Activated CD4-positive, alpha-beta T cell treated with anti-CD3 and anti-CD28 coated beads, Interleukin-2, Interleukin-4, amounts not matched to agents 100 ng/mL and 50 ng/mL, durations not matched to agents 16 hours and 8 hours (primary cell): ENCODE data around the gene EIF6.
A peak's percentile ranks its signal among the peaks of the same experiment; 100 is the strongest.
"Not testable (repeated sequence)": the region's sequence is repeated elsewhere in the genome, so short reads cannot be mapped to it uniquely, and the experiment has no call there.

Experiments used
- DNase-seq: peaks from one replicate; pipeline ENCODE4 v3.0.0-alpha.2; 2020; ENCODE audit warnings: low spot score

EIF6 gene

DNA sequence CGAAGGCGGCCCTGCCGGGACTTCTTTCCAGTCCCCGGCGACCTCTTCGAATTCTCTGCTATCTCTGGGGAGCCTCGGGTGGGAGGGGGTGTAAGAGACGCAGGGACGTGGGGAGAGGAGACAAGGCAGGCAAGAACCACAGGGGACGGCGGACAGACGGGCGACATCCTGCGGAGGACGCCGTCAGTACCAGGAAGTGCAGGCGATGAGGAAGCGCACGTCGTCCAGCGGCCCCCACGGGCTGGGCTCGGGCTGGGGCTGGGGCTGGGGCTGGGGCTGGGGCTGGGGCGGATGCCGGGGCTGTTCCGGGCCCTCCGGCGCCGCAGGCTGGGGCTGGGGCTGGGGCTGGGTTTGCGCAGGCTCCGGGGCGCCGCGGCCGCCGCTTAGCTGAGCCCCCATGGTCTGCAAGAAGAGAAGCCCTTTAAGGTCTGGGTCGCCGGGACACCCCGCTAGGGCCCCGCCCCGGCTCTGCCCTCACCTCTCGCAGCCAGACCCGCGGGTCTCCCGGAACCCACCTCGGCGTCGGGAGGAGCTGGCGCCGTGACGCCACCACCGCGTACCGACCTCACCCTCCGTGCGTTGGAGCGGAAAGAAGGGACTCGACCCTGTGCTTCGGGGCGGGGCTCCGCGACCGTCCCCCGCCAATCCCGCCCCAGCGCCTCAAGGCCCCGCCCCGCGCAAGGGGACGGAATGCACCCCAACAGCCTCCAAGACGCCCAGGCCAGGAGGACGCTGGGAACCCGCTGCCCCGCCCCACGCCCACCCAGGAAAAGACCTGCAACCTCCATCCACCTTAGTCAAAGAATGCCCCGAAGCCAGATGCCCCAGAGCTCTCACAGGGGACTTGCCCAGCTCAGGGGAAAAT lies 6.8 kb downstream of the EIF6 start, which contains the start of gene MMP24OS:
Gene MMP24OS (minus strand): TSS at position 592 of the 865 bp plus-strand sequence. CDS start 193 bp downstream, at position 399.
- peak; percentile 95 for DNase-seq

DNA sequence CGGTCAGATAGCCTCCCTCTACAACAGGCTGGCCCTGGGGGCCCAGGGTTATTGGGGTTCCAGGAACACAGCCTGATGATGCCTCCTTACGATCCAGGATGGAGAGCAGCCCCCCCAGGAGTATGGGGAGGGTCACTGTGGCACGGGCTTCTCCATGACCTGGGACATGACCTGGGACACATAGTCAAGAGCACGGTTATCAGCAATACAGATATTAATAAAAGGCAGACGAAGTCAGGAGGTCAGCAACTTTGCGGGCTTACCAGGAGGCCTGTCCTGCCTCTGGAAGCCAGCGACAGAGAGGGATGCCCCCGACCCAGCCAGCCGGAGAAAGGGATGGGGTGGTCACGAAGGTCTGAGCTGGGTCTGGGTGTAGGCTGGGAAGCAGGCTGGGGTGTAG lies 7.4 kb downstream of the EIF6 start:
- no peak for DNase-seq

DNA sequence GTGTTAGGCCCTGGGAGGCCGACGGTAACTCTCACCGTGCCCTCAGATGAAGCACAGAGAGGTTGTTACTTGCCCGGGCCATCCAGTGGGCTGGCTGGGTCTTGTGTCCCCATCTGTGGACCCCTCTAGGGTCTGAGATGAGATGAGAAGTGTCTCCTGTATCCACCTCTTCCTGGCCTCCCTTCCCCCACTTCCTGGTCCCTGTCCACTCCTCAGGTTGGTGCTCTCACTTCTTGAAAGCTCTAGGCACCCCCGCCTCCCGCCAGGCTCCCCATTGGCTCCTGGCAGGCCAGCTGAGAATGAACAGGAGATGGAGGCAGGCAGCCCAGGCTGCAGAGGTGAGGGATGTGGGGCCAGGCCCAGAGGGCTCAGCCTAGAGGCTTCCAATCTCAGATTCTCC lies 8.2 kb downstream of the EIF6 start:
- DNase-seq, result no peak

DNA sequence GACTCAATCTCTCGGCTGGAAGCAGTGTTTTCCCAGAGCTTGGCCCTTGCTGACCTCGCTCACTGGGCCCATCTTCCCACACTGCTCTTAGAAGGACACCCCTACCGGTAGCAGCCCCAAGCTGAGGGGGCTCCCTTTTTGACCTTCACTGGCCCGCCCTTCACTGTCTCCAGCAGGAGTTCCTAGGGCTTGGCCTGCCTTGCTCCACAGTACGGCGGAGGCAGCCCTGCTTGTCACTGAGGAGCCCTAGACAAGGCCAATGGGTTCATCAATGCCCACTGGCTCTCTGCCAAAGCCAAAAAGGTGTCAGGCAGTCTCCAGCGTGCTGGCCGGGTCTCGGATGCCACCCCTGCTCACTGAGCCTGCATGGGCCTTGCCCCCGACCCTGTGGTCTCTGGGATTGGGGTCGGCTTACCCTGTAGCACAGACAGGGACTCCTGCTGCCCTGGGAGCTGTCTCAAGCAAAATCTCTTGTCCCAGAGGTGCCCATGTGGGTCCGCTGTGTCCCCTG lies 8.8 kb downstream of the EIF6 start:
- DNase-seq, result no peak

DNA sequence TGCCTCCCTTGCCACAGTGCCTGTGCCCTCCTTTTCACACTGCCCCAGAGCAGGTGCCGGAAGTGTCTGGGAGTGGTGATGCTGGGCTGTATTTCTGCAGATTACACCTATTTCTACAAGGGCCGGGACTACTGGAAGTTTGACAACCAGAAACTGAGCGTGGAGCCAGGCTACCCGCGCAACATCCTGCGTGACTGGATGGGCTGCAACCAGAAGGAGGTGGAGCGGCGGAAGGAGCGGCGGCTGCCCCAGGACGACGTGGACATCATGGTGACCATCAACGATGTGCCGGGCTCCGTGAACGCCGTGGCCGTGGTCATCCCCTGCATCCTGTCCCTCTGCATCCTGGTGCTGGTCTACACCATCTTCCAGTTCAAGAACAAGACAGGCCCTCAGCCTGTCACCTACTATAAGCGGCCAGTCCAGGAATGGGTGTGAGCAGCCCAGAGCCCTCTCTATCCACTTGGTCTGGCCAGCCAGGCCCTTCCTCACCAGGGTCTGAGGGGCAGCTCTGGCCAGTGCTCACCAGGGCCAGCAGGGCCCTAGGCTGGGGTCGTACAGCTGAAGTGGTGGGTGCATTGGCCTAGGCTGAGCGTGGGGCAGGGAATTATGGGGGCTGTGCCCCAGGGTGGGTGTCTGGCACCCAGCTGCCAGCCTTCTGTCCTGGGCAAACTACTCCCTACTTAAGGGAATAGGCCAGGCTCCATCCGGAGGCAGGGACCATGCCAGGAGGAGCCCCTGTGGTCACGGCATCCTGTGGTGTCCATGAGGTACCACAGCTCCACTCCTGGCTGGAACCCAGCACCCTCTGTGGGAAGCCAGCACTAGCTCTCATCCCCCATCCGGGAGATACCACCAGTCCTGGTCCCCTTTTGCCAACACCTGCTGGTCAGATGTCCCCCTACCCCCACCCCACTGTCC lies 10.1 kb downstream of the EIF6 start:
- no peak for DNase-seq

DNA sequence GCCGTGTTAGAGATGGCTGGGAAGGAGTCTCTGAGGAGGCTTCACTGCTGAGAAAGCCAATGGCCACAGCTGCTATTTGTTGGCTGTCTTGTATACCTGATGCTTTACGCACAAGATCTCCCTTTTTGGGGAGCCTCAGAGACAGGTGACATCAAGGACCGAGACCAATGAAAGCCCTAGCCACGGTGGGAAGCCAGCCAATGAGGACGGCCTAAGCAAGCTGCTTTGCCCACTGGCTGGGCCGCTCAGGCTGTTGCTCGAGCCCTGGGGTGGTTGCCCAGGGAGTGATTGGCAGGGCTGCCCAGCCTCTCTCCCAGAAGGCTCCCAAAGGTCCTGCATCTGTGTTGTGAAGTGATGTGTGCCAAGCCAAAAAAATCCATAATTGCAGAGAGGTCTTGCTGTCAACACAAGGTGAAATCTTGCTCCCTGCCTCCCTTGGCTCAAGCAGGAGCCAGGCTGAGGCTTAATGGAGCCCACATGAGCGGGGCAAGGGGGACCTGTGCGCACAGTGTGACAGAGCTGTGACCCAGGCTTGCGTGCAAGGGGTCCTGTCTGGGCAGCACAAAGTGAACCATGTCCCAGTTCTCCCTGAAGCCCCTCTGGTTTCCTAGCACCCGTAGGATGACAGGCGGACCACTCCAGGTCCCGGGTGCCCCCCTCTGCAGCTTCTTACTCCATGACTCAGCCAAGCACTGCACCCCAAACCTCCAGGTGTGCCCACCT lies 11.0 kb downstream of the EIF6 start:
- DNase-seq, result no peak

DNA sequence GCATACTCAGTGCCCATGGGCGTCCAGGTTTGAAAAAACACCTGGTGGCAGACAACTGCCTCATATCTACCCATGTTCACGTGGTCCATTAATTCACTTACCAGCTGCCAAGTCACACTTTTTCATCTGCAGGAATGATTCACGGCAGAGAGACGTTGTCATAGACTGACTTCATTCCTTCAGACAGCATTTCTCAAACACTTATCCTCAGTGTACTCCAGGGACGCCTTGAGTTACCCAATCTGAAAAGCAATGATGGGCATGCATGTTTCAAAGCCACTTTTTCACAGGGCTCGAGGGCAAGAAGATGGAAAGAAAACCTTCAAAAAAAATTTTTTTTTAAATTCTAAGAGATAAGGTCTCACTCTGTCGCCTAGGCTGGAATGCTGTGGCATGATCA lies 12.7 kb downstream of the EIF6 start:
- no peak for DNase-seq

DNA sequence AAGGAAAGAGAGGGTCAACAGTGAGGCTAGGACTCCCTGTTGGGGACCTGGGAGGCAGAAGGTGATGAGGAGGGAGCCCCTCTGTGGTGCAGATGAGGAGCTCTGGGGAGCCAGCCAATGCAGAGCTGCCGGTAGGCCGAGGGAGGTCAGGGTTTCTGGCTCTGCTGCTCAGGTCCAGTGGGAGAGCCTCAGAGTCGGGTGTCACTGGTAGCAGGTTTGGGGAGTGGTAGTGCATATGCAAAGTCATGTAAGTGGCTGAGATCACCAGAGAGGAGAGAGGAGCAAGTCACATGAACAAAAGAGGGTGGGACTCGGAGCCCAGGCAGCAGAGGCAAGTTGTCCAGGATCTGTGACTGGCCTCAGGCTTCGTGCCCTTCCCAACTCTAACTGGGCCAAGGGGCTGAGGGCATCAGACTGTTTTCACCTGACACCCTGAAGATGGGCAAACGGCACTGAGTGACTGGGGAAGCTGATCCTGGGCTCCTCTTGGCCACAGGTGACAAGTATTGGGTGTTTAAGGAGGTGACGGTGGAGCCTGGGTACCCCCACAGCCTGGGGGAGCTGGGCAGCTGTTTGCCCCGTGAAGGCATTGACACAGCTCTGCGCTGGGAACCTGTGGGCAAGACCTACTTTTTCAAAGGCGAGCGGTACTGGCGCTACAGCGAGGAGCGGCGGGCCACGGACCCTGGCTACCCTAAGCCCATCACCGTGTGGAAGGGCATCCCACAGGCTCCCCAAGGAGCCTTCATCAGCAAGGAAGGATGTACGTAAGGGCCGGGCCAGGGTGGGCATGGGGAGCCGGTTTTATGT lies 13.3 kb downstream of the EIF6 start:
- DNase-seq, result no peak

DNA sequence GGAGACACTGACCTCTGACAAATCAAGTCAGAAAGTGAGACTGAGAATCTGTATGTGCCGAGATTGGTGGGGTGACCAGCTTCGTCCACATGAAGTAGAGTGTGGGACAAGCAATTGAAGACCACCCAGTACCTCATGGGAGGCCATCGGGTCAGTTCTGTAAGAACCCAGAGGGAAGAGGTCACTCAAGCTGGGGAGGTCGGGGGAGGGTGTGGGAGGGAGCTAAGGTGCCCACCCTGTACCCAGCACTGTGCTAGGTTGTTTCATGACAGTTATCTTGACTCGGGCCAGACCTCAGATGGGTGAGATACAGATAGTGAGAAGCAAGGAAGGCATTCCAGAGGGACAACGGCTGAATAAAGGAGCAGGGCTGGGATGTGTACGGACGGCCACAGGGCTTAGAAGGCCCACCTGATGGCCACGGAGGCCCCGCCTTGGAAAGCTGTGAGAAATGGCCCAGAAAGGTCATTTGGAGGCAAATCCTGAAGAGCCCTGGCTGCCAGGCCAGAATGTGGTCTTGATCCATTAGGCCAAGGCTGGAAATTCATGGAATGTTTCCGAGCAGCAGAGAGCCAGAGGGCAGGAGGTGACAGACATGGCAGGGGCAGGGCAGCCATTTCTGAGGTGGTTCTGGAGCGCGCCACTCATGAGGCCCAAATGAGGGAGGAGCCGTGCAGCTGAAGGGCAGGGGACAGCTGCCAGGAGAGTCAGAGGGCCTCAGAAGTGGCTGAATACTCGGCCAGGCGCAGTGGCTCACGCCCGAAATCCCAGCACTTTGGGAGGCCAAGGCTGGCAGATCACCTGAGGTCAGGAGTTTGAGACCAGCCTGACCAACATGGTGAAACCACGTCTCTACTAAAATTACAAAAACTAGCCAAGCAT lies 14.3 kb downstream of the EIF6 start:
- no peak for DNase-seq

DNA sequence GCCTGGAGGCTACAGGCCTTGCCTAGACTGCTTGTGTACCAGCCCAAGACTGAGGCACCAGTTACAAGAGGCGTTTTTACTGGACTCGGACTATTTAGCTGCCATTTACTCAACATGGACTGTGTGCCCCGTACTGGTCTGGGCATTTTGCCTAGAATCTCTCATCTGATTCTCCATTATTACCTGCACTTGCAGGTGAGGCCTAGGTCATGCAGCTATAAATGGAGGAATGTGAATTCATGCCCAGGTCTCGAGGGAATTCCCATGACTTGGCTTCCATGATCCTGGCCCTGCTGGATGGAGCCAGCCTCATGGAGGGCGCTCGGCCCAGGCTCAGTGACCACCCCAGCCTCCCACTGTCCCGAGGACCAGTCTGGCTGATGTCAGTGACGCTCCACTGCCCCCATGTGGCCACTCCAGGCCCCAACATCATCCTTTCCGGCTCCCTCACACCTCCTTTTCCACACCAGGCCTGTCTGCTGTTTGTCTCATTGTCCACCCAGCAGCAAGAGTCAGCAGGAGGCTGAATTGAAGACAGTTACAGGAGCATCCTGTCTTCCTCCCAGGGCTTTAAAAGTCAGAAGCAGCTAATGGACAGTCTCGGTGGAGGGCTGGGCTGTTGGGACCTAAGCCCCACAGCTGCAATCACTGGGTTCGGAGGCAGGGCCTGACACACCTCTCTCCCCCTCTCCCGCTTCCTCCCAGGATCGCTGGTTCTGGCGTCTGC lies 15.4 kb downstream of the EIF6 start:
- peak; percentile 52 for DNase-seq

DNA sequence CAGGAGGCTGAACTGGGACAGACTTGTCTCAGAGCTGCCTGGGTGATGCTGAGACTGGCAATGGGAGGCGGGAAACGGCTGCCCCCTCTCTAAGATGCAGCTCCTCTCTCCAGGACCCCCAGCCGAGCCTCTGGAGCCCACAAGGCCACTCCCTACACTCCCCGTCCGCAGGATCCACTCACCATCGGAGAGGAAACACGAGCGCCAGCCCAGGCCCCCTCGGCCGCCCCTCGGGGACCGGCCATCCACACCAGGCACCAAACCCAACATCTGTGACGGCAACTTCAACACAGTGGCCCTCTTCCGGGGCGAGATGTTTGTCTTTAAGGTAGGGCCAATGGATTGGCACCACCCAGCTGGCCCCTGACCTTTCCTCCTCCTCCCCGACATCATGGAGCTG lies 17.5 kb downstream of the EIF6 start:
- no peak for DNase-seq

DNA sequence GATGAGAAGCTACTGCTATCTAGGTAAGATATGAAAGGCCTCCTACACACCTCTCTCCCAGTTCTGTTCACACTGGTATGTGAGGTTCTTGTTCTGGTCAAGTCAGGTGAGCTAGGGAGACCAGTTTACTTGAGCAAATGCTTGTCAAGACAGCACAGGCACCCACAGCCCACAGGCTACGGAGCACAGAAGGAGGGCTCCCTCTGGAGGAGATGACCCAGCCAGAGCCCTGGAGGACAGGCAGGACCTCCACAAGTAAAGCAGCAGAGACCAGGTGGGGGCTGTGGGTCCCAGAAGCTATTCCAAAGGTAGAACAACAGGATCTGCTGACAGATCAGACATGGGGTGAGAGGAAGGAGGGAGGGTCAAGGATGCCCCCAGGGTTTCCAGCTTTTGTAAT lies 19.8 kb downstream of the EIF6 start:
- DNase-seq, result no peak

DNA sequence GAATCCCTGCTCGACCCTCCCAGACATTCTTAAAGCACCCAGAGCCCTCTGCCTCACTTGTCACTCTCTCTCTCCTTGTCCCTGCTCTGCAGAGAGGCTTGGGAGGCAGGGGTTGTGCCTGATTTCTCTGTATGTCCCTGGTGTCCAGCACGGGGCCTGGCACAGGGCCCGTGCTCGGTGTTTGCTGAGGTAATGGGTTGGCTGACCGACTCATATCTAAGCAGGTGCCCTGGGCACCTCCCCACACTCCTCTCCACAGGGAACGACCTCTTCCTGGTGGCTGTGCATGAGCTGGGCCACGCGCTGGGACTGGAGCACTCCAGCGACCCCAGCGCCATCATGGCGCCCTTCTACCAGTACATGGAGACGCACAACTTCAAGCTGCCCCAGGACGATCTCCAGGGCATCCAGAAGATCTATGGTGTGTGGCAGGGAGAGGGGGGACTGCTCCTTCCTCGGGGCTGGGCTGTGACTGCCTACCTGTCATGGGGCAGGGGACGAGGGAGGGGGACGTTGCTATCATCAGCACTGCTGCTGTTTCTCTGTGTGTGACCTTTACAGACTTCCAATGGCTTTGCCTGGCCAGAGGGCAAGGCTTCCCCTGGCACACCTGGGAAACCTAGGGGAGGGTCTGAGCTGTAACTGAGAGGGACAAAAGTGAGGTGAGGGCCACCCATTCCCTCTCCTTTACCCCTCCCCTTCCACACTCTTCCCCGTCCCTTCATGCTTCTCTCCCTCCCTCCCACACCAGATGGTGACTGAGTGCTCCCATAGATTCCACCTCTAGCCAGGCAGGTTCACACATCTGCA lies 20.8 kb downstream of the EIF6 start:
- DNase-seq, result no peak

DNA sequence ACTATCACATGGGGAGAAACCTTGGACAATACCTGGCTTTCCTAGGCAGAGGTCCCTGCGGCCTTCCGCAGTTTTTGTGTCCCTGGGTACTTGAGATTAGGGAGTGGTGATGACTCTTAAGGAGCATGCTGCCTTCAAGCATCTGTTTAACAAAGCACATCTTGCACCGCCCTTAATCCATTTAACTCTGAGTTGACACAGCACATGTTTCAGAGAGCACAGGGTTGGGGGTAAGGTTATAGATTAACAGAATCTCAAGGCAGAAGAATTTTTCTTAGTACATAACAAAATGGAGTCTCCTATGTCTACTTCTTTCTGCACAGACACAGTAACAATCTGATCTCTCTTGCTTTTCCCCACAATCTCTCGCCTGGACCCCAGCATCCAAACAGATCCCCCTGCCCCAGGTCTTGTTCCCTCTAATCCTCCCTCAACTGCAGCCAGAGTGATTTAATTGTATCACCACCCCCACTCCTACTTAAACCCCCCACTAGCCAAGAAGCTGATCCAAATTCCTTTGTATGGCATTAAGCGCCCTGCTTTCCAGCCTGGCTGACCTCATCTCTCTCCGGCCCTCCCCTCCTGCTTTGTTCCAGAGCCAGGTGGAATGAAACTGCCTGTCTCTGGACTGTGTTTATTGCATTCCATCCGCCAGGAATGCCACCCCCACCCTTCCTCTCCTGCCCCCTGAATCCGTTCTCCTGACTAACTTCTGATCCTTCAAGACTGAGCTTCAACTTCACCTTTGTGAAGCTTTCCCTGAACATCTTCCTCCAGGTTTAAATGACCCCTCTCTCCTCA lies 21.6 kb downstream of the EIF6 start:
- not testable (repeated sequence) for DNase-seq

DNA sequence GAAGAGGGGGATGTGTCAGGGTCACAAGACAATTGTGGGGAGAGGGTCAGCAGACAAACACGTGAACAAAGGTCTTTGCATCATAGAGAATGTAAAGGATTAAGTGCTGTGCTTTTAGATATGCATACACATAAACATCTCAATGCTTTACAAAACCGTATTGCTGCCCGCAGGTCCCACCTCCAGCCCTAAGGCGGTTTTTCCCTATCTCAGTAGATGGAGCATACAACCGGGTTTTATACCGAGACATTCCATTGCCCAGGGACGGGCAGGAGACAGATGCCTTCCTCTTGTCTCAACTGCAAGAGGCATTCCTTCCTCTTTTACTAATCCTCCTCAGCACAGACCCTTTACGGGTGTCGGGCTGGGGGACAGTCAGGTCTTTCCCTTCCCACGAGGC lies 22.3 kb downstream of the EIF6 start:
- not testable (repeated sequence) for DNase-seq

DNA sequence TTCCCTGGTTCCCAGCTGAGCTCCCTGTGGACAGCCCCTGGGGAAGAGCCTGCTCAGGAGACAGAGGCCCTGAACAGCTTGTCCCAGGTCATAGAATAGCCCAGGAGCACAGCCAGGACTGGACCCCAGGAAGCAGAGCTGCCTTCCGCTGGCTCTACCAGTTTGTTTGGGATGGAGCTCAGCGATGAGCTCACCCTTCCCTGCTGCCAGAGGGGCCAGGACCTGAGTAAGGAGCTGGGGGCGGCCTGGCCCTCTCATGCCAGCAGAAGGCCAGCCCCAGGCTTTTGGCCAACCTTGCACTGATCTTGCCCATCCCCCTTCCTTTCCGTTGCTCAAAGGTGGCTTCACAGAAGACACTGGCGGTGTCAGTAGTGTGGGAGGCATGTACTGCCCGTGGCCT lies 24.1 kb downstream of the EIF6 start:
- no peak for DNase-seq

DNA sequence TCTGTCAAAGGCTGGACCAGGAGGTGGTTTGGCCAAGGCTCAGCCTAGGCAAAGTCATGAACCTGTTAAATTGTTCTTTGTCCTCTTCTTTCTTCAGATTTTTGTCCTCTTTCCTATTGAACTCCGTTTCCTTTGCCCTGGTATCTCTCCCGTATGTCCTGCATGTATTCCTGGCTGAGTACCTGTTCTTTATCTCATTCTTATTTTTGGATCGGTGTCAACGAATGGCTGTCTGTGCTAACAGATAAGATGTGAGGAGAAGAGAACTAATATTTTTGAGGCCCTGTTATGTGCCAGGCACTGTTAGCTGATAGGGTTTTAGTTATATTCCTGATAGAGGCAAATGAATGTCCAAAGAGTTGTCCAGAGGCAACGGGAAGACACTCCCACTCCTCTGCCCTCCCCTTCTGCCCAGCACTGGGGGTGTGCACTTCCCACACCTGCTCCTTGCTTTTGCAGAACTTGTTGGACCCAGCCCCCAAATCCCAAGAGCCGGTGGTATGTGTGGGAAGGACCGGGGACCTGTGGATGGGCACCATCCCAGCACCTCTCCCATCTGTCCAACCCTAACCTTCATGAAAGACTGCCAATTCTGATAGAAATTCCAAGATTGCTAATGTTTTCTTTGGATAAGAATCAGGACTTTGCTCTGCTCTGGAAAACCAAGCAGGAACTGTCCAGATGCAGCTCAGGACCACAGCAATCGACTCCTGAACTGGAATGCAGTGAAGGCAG lies 27.2 kb downstream of the EIF6 start:
- DNase-seq, result no peak
